Kasumi-1 (cell line): ENCODE measurements around the gene PIP4P1.
"Not testable (repeated sequence)": the region's sequence is repeated elsewhere in the genome, so short reads cannot be mapped to it uniquely, and the experiment has no call there.

Source experiments
- DNase-seq, 2 experiments: peaks; one replicate each; lab custom pipeline; 2025; lab: John Stamatoyannopoulos, UW

PIP4P1 gene

GRCh38 chr14:20476776-20477175, 15.5 kb upstream of the PIP4P1 start:
- no peak for DNase-seq

- DNase-seq = no peak
These were observed 11.4 kb upstream of the PIP4P1 start for GRCh38 chr14:20472536-20473169.

GRCh38 chr14:20470603-20470901, 9.3 kb upstream of the PIP4P1 start:
- DNase-seq = peak in 1 of 2 experiments; percentile 34

- peak; percentile 82 to 89 for DNase-seq
These were observed 8.8 kb upstream of the PIP4P1 start for GRCh38 chr14:20469890-20470602.

- DNase-seq = peak; percentile 90 to 91
These were observed 8.1 kb upstream of the PIP4P1 start, which contains the start of gene PNP for GRCh38 chr14:20469242-20469889. PNP (plus strand) TSS chr14:20469406; CDS start chr14:20469525, 119 bp downstream.

GRCh38 chr14:20468764-20469241, 7.6 kb upstream of the PIP4P1 start:
- peak in 1 of 2 experiments; percentile 31 for DNase-seq

- no peak for DNase-seq
These were observed 593 bp downstream of the PIP4P1 start for GRCh38 chr14:20460458-20461224.

GRCh38 chr14:20458031-20458789, 3.0 kb downstream of the PIP4P1 start:
- no peak for DNase-seq

GRCh38 chr14:20456971-20457370, 4.3 kb downstream of the PIP4P1 start:
- peak in 1 of 2 experiments; percentile 28 for DNase-seq

GRCh38 chr14:20455355-20456300, 5.6 kb downstream of the PIP4P1 start:
- DNase-seq = peak; percentile 89 to 93

- peak; percentile 98 for DNase-seq
These were observed 6.5 kb downstream of the PIP4P1 start, which contains the start of the genes APEX1 and OSGEP for GRCh38 chr14:20454516-20455354. APEX1 (plus strand) TSS chr14:20455226; CDS start chr14:20455646, 420 bp downstream. OSGEP (minus strand) TSS chr14:20454812; CDS start chr14:20454683, 129 bp downstream.

GRCh38 chr14:20452831-20453230, 8.4 kb downstream of the PIP4P1 start:
- not testable (repeated sequence) for DNase-seq

GRCh38 chr14:20446889-20447288, 14.3 kb downstream of the PIP4P1 start:
- no peak for DNase-seq

- DNase-seq = not testable (repeated sequence)
These were observed 17.6 kb downstream of the PIP4P1 start for GRCh38 chr14:20443650-20444049.

- no peak for DNase-seq
These were observed 19.8 kb downstream of the PIP4P1 start for GRCh38 chr14:20441461-20441860.

GRCh38 chr14:20440882-20441281, 20.4 kb downstream of the PIP4P1 start:
- DNase-seq = peak; percentile 76 to 82

GRCh38 chr14:20440465-20440864, 20.8 kb downstream of the PIP4P1 start:
- no peak for DNase-seq

- DNase-seq = no peak
These were observed 22.6 kb downstream of the PIP4P1 start for GRCh38 chr14:20438664-20439063.

GRCh38 chr14:20436363-20436755, 24.9 kb downstream of the PIP4P1 start:
- DNase-seq = no peak
